Bronchial epithelial cell (primary cell): ENCODE measurements around the gene BPIFA1. TPM values are rescaled to one million over a fixed set of nuclear protein-coding genes. Genes with fewer than 3 reads are reported as not detected.

Source experiments
- DNase-seq: peaks from one replicate; pipeline ENCODE4 v3.0.0-alpha.2; 2010; ENCODE audit warnings: low read depth
- FAIRE-seq: peaks from 2 replicates; lab custom pipeline; 2011; peaks lifted over from hg19 to GRCh38; lab: Jason Lieb, UNC
- H3K27me3 ChIP-seq: 2 replicates; pipeline ENCODE4 v1.5.1; 2011; ENCODE audit warnings: low read length; ENCODE audit not compliant: control insufficient read depth, insufficient read depth
- H3K36me3 ChIP-seq: 2 replicates; pipeline ENCODE4 v1.5.1; 2011; ENCODE audit warnings: low read length; ENCODE audit not compliant: control insufficient read depth, insufficient read depth
- H3K4me3 ChIP-seq: 2 replicates; pipeline ENCODE4 v1.5.1; 2011; ENCODE audit warnings: mild to moderate bottlenecking, low read depth, low read length, control low read depth
- CTCF ChIP-seq: IDR thresholded peaks from 2 replicates; pipeline ENCODE4 v1.5.1; 2011; ENCODE audit warnings: mild to moderate bottlenecking, moderate library complexity, low read length, control low read depth, inconsistent platforms; ENCODE audit not compliant: insufficient read depth, severe bottlenecking
- total RNA-seq: library from RNA; depleted of rRNA; stranded (reverse); fragments of >200 nt; gene quantifications from 2 replicates; pipeline ENCODE4 v1.2.1, GENCODE V29; 2014

Gene BPIFA1
- total RNA-seq, 1 donor from 2014 or later: not detected

GRCh38 chr20:33284284-33284683 is 48.5 kb downstream of the BPIFA1 start:
- no peak for FAIRE-seq
- peaks cover 4% of the 10 kb centered on the region for H3K27me3 ChIP-seq
- no peak for TF ChIP-seq CTCF
- H3K36me3 ChIP-seq: no peaks in the 10 kb centered on the region
- H3K4me3 ChIP-seq: no peak overlapping the region
- DNase-seq: no peak

GRCh38 chr20:33284937-33285336 is 49.1 kb downstream of the BPIFA1 start:
- Histone ChIP-seq H3K27me3 (peaks cover 2% of the 10 kb centered on the region), H3K4me3 (no peak overlapping the region), H3K36me3 (no peaks in the 10 kb centered on the region)
- no peak for FAIRE-seq
- DNase-seq: no peak
- no peak for TF ChIP-seq CTCF

GRCh38 chr20:33285861-33286495 is 50.2 kb downstream of the BPIFA1 start:
- Histone ChIP-seq H3K27me3 (no peaks in the 10 kb centered on the region), H3K4me3 (no peak overlapping the region), H3K36me3 (no peaks in the 10 kb centered on the region)
- DNase-seq (no peak), FAIRE-seq (no peak)
- TF ChIP-seq CTCF: no peak

- Histone ChIP-seq H3K36me3 (no peaks in the 10 kb centered on the region), H3K4me3 (no peak overlapping the region), H3K27me3 (no peaks in the 10 kb centered on the region)
- TF ChIP-seq CTCF: no peak
- FAIRE-seq (no peak), DNase-seq (no peak)
Observed at GRCh38 chr20:33287884-33288283, 52.1 kb downstream of the BPIFA1 start.

GRCh38 chr20:33290852-33291251 is 55.1 kb downstream of the BPIFA1 start:
- FAIRE-seq (no peak), DNase-seq (no peak)
- no peaks in the 10 kb centered on the region for H3K27me3 ChIP-seq
- H3K36me3 ChIP-seq: no peaks in the 10 kb centered on the region
- no peak overlapping the region for H3K4me3 ChIP-seq
- TF ChIP-seq CTCF: no peak

GRCh38 chr20:33291416-33291815 is 55.6 kb downstream of the BPIFA1 start:
- FAIRE-seq (no peak), DNase-seq (no peak)
- no peak for TF ChIP-seq CTCF
- Histone ChIP-seq H3K4me3 (no peak overlapping the region), H3K27me3 (no peaks in the 10 kb centered on the region), H3K36me3 (no peaks in the 10 kb centered on the region)
